ENCODE results near the gene MSL2. TPM values are rescaled to one million over a fixed set of nuclear protein-coding genes. Genes with fewer than 3 reads are reported as not detected.
"Not testable (repeated sequence)": the region's sequence is repeated elsewhere in the genome, so short reads cannot be mapped to it uniquely, and the experiment has no call there.

MSL2 gene, protein sequence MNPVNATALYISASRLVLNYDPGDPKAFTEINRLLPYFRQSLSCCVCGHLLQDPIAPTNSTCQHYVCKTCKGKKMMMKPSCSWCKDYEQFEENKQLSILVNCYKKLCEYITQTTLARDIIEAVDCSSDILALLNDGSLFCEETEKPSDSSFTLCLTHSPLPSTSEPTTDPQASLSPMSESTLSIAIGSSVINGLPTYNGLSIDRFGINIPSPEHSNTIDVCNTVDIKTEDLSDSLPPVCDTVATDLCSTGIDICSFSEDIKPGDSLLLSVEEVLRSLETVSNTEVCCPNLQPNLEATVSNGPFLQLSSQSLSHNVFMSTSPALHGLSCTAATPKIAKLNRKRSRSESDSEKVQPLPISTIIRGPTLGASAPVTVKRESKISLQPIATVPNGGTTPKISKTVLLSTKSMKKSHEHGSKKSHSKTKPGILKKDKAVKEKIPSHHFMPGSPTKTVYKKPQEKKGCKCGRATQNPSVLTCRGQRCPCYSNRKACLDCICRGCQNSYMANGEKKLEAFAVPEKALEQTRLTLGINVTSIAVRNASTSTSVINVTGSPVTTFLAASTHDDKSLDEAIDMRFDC
- 35.4 TPM for polyA plus RNA-seq (2013, experiment 1 of 4)
- 33.9 TPM for polyA plus RNA-seq (2013, experiment 2 of 4)
- 33.0 TPM for polyA plus RNA-seq (2013, experiment 3 of 4)
- 37.1 TPM for polyA plus RNA-seq (2013, experiment 4 of 4)

DNA sequence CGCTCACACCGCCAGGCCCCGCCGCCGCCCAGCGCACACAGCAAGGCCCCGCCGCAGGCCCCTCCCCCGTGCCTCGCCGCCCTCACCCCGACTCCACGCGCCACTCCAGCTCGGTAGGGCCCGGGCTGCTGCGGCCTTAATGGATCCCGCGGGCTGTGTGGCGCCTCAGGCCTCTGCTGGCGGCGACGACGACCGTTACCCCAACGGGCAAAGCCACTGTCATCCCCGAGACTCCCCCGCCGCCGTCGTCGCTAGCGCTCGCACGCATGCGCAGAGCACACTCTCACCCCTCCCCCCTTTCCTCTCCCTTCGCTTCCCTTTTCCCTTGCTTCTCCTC lies at the start of gene MSL2:
TSS of gene MSL2 (minus strand) at position 272 of the 337 bp plus-strand sequence. CDS start 1,222 bp downstream, outside the sequence.
- Histone ChIP-seq H3K4me1 (ENCODE audit: control insufficient read depth, insufficient read depth, low read length) (peaks cover 6% of the 10 kb centered on the region), H3K4me3 (ENCODE audit: insufficient read depth, low read depth, low read length) (peak within 1 kb of the TSS; percentile 94), H3K9me3 (ENCODE audit: control insufficient read depth, low read length) (no peaks in the 10 kb centered on the region), H3K36me3 (ENCODE audit: control insufficient read depth, insufficient read depth, low read length) (no peaks in the 10 kb centered on the region), H3K27me3 (ENCODE audit: control insufficient read depth, insufficient read depth, low read length, poor library complexity, severe bottlenecking) (no peaks in the 10 kb centered on the region), H3K27ac (ENCODE audit: insufficient read depth, low read depth, low read length, poor library complexity, severe bottlenecking) (peak within 1 kb of the TSS; percentile 99)
- WGBS, 2 experiments: 0% methylated on average over 37 of the region's 37 CpGs

DNA sequence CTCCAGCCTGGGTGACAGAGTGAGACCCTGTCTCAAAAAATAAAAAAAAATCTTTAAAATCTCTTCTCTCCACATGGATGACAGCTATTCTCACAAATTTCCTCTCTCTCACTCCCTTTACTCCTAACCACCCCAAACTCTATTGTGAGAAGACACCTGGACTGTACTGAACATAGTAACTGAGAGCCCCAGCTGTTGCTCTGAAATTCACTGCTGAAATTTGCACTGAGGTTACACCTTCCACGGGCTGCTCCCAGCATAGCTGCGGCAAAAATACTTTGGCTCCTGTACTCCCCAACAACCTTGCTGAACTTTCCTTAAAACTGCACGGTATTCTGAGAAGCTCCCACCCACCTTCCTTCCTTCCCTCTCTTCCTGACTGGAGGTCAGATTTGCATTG lies 49.6 kb upstream of the MSL2 start:
- Histone ChIP-seq H3K36me3 (ENCODE audit: control insufficient read depth, insufficient read depth, low read length) (no peaks in the 10 kb centered on the region), H3K27ac (ENCODE audit: insufficient read depth, low read depth, low read length, poor library complexity, severe bottlenecking) (no peak overlapping the region), H3K9me3 (ENCODE audit: control insufficient read depth, low read length) (no peaks in the 10 kb centered on the region), H3K4me1 (ENCODE audit: control insufficient read depth, insufficient read depth, low read length) (no peaks in the 10 kb centered on the region), H3K4me3 (ENCODE audit: insufficient read depth, low read depth, low read length) (no peak overlapping the region), H3K27me3 (ENCODE audit: control insufficient read depth, insufficient read depth, low read length, poor library complexity, severe bottlenecking) (no peaks in the 10 kb centered on the region)
- WGBS, 2 experiments: 82 to 87% methylated on average over 3 of the region's 3 CpGs

DNA sequence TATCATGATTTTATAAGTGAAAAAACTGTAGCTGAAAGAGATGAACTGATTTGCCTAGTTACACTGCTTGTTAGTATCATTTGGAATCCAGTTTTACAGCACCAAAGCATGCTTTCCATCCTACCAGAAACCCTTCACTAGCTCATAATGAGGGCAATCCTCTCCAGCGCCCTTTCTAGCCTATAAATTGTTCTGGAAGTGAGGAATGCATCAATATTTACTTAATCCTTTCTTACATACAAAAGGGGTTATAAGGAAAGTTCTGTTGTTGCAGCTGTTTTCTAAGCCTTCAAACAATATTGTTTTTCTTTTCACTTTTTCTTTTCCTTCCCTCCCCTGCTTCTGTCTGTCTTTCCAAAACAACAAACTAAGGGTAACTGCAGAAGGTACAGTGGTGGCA lies 43.0 kb upstream of the MSL2 start:
- Histone ChIP-seq H3K27me3 (ENCODE audit: control insufficient read depth, insufficient read depth, low read length, poor library complexity, severe bottlenecking) (no peaks in the 10 kb centered on the region), H3K4me1 (ENCODE audit: control insufficient read depth, insufficient read depth, low read length) (no peaks in the 10 kb centered on the region), H3K27ac (ENCODE audit: insufficient read depth, low read depth, low read length, poor library complexity, severe bottlenecking) (no peak overlapping the region), H3K9me3 (ENCODE audit: control insufficient read depth, low read length) (no peaks in the 10 kb centered on the region), H3K4me3 (ENCODE audit: insufficient read depth, low read depth, low read length) (no peak overlapping the region), H3K36me3 (ENCODE audit: control insufficient read depth, insufficient read depth, low read length) (no peaks in the 10 kb centered on the region)
- no CpG with 5 or more reads among the region's 1 CpG for WGBS, 2 experiments

DNA sequence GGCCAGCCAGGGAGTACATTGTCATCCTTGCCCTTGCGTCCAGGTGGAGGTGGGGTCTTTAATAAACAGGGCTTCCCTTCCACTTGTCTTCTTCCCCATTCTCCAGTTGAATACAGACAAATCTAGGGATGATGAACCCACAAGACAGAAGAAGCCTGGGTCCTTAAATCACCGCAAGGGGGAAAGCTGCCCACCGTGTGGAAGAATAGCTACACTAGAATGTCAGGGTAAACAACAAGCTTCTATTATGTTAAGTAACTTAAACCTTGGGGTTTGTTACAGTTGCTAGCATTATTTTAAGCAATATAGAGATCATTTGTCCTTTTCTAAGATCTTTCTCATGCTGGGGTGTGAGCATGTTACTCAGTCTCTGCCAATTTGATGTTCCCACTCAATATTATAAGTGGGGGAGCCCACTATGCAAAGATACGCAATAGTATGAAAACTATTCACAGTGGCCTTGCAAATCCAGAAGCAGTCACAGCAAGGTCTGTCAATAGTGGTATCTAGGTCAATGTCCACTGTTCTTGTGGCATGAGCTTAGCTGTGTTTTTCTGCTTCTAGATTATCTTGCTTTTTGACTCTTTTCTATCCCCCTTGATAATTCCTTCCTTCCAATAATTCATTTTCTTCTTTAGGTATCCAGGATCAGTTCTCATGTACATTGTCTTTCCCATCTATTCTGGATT lies 42.0 kb upstream of the MSL2 start:
- H3K4me3 ChIP-seq (ENCODE audit: insufficient read depth, low read depth, low read length): no peak overlapping the region
- H3K27ac ChIP-seq (ENCODE audit: insufficient read depth, low read depth, low read length, poor library complexity, severe bottlenecking): no peak overlapping the region
- no peaks in the 10 kb centered on the region for H3K36me3 ChIP-seq (ENCODE audit: control insufficient read depth, insufficient read depth, low read length)
- H3K27me3 ChIP-seq (ENCODE audit: control insufficient read depth, insufficient read depth, low read length, poor library complexity, severe bottlenecking): no peaks in the 10 kb centered on the region
- H3K9me3 ChIP-seq (ENCODE audit: control insufficient read depth, low read length): no peaks in the 10 kb centered on the region
- WGBS, 2 experiments: 51 to 53% methylated on average over 4 of the region's 4 CpGs
- no peaks in the 10 kb centered on the region for H3K4me1 ChIP-seq (ENCODE audit: control insufficient read depth, insufficient read depth, low read length)

DNA sequence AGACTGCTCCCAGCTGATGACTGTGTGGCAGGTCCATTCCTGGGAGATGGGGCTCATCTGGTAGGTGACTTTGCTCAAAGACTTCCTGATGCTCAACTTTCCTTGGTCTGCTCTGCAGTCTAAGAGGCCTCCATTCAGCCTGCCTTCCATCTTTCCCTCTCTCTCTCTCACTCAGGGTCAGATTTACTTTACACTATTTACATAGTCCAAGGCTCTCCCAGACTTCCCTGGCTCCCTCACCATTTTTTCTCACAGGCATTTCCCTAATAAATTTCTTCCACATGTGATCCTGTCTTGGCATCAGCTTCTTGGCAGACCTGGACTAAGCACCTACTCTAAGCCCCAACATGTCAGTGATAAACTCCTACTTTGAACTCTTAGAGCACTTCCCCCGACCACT lies 41.0 kb upstream of the MSL2 start:
- Histone ChIP-seq H3K27me3 (ENCODE audit: control insufficient read depth, insufficient read depth, low read length, poor library complexity, severe bottlenecking) (no peaks in the 10 kb centered on the region), H3K4me3 (ENCODE audit: insufficient read depth, low read depth, low read length) (no peak overlapping the region), H3K36me3 (ENCODE audit: control insufficient read depth, insufficient read depth, low read length) (no peaks in the 10 kb centered on the region), H3K27ac (ENCODE audit: insufficient read depth, low read depth, low read length, poor library complexity, severe bottlenecking) (no peak overlapping the region), H3K9me3 (ENCODE audit: control insufficient read depth, low read length) (no peaks in the 10 kb centered on the region), H3K4me1 (ENCODE audit: control insufficient read depth, insufficient read depth, low read length) (no peaks in the 10 kb centered on the region)
- 92 to 94% methylated on average over 1 of the region's 1 CpG for WGBS, 2 experiments

DNA sequence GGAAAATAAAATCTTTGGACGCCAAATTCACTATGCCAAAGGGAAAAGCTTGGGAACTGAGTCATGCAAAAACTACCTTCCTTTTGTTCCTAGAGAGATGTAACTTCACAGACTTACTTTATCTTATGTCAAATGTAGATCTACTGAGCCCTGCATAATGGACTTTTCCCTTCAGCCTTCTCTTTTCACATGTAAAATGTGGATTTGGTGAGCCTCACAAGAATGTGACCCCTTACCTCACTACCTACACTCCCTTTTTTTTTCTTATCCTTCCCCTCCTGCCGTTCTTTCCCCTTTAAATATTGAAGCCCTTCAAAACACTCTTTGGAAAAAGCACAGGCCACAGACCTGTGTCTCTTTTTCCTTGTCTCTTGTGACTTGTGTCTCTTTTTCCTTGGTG lies 40.0 kb upstream of the MSL2 start:
- Histone ChIP-seq H3K9me3 (ENCODE audit: control insufficient read depth, low read length) (no peaks in the 10 kb centered on the region), H3K4me1 (ENCODE audit: control insufficient read depth, insufficient read depth, low read length) (no peaks in the 10 kb centered on the region), H3K4me3 (ENCODE audit: insufficient read depth, low read depth, low read length) (no peak overlapping the region), H3K27ac (ENCODE audit: insufficient read depth, low read depth, low read length, poor library complexity, severe bottlenecking) (no peak overlapping the region), H3K36me3 (ENCODE audit: control insufficient read depth, insufficient read depth, low read length) (no peaks in the 10 kb centered on the region), H3K27me3 (ENCODE audit: control insufficient read depth, insufficient read depth, low read length, poor library complexity, severe bottlenecking) (no peaks in the 10 kb centered on the region)
- WGBS, 2 experiments: 49 to 54% methylated on average over 2 of the region's 2 CpGs

DNA sequence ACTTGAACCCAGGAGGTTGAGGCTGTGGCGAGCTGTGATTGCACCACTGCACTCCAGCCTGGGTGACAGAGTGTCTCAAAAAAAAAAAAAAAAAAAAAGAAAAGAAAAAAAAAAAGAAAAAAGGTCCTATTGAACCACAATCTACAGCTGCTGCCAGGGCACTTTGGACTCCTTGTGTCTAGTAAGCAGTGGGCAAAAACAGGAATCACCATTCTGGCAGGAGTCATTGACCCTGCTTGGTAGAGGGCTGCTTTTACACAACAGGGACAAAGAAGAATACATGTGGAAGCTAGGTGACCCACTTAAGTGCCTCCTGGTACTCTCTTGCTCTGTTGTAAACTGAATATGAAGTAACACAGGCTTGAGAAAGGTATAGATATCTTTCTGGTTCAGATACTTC lies 39.4 kb upstream of the MSL2 start:
- H3K27me3 ChIP-seq (ENCODE audit: control insufficient read depth, insufficient read depth, low read length, poor library complexity, severe bottlenecking): no peaks in the 10 kb centered on the region
- H3K4me3 ChIP-seq (ENCODE audit: insufficient read depth, low read depth, low read length): no peak overlapping the region
- H3K4me1 ChIP-seq (ENCODE audit: control insufficient read depth, insufficient read depth, low read length): no peaks in the 10 kb centered on the region
- H3K36me3 ChIP-seq (ENCODE audit: control insufficient read depth, insufficient read depth, low read length): no peaks in the 10 kb centered on the region
- 75 to 94% methylated on average over 1 of the region's 1 CpG for WGBS, 2 experiments
- H3K27ac ChIP-seq (ENCODE audit: insufficient read depth, low read depth, low read length, poor library complexity, severe bottlenecking): no peak overlapping the region
- no peaks in the 10 kb centered on the region for H3K9me3 ChIP-seq (ENCODE audit: control insufficient read depth, low read length)

DNA sequence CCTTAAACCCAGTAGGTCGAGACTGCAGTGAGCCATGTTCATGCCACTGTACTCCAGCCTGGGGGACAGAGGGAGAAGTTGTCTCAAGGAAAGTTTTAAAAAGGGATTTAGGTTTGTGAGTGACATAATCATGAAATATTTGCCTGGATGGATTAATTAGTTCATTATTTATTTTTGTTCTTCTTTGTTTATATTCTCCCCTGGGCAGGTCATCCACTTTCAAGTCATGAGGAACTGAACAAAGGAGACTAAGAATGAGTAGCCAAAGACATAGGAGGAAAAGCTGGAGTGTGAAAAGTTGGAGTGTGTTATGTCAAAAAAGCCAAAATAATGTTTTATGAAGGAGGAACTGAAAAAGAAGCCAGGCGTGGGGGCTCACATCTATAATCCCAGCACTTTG lies 36.3 kb upstream of the MSL2 start:
- Histone ChIP-seq H3K36me3 (ENCODE audit: control insufficient read depth, insufficient read depth, low read length) (no peaks in the 10 kb centered on the region), H3K4me1 (ENCODE audit: control insufficient read depth, insufficient read depth, low read length) (no peaks in the 10 kb centered on the region), H3K9me3 (ENCODE audit: control insufficient read depth, low read length) (no peaks in the 10 kb centered on the region), H3K27ac (ENCODE audit: insufficient read depth, low read depth, low read length, poor library complexity, severe bottlenecking) (no peak overlapping the region), H3K27me3 (ENCODE audit: control insufficient read depth, insufficient read depth, low read length, poor library complexity, severe bottlenecking) (no peaks in the 10 kb centered on the region), H3K4me3 (ENCODE audit: insufficient read depth, low read depth, low read length) (no peak overlapping the region)
- WGBS, 2 experiments: 89 to 93% methylated on average over 2 of the region's 2 CpGs

DNA sequence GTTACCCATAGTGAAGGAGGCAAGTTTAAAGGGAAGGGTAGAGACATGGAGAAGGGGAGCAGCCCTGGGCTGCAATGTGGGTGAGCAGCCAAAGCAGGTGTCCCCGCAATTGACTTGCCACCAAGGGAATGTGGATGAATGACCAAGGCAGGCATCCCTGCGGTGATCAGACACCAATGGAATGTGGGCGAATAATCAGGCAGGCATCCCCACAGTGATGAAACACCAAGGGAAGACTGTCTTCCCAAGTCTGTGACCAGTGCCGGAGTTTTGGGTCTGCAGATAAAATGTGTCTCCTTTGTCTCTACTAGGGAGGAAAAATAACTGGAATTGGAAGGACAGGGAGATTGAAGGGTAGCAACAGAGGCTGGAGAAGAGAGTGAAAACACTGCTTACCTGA lies 26.6 kb upstream of the MSL2 start:
- H3K27me3 ChIP-seq (ENCODE audit: control insufficient read depth, insufficient read depth, low read length, poor library complexity, severe bottlenecking); H3K27ac ChIP-seq (ENCODE audit: insufficient read depth, low read depth, low read length, poor library complexity, severe bottlenecking); H3K36me3 ChIP-seq (ENCODE audit: control insufficient read depth, insufficient read depth, low read length); H3K4me1 ChIP-seq (ENCODE audit: control insufficient read depth, insufficient read depth, low read length); H3K4me3 ChIP-seq (ENCODE audit: insufficient read depth, low read depth, low read length); H3K9me3 ChIP-seq (ENCODE audit: control insufficient read depth, low read length): not testable (repeated sequence)
- WGBS, 2 experiments: 93 to 94% methylated on average over 4 of the region's 4 CpGs

DNA sequence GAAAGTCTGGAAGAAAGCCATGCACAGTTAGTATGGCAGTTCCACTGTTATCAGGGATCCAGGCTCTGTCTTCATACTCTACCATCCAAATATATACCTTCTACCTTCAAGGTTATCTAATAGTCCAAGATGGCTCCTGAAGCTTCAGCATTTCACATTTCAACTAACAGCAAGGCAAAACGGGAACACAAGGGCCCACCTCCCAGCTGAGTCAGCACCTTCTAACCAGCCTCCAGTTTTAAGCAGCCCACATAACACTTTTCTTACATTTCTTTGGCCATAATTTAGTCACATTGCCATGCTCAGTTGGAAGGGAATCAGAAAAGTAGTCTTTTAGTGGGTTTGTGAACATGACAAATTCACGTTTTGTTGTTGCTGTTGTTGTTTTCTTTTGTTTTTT lies 15.4 kb upstream of the MSL2 start:
- Histone ChIP-seq H3K4me3 (ENCODE audit: insufficient read depth, low read depth, low read length) (no peak overlapping the region), H3K27ac (ENCODE audit: insufficient read depth, low read depth, low read length, poor library complexity, severe bottlenecking) (no peak overlapping the region), H3K4me1 (ENCODE audit: control insufficient read depth, insufficient read depth, low read length) (no peaks in the 10 kb centered on the region), H3K9me3 (ENCODE audit: control insufficient read depth, low read length) (no peaks in the 10 kb centered on the region), H3K36me3 (ENCODE audit: control insufficient read depth, insufficient read depth, low read length) (no peaks in the 10 kb centered on the region), H3K27me3 (ENCODE audit: control insufficient read depth, insufficient read depth, low read length, poor library complexity, severe bottlenecking) (no peaks in the 10 kb centered on the region)
- 84 to 88% methylated on average over 2 of the region's 2 CpGs for WGBS, 2 experiments

All from ectodermal cell (in vitro differentiated cells).